Activated CD8-positive, alpha-beta memory T cell treated with anti-CD3 and anti-CD28 coated beads for 48 hours (primary cell): ENCODE results near the gene MAGEA12.
"Not testable (repeated sequence)": the region's sequence is repeated elsewhere in the genome, so short reads cannot be mapped to it uniquely, and the experiment has no call there.

Experiments used
- DNase-seq, 3 experiments: peaks; one replicate each; pipeline ENCODE4 v3.0.0-alpha.2; 2020; ENCODE audit warnings: low read depth in 2 of 3, low spot score in 2 of 3

Gene MAGEA12

GRCh38 chrX:152761582-152761981 lies 28.0 kb downstream of the MAGEA12 start:
- DNase-seq: not testable (repeated sequence)

- not testable (repeated sequence) for DNase-seq
These were observed 33.0 kb downstream of the MAGEA12 start for GRCh38 chrX:152766562-152766961.

GRCh38 chrX:152769549-152770289 lies 36.2 kb downstream of the MAGEA12 start, which contains the start of gene MAGEA6:
Gene MAGEA6, minus strand, starts transcription at chrX:152769689. Its CDS starts 2,039 bp downstream, at chrX:152767650.
- not testable (repeated sequence) for DNase-seq

GRCh38 chrX:152787062-152787461 lies 53.5 kb downstream of the MAGEA12 start:
- not testable (repeated sequence) for DNase-seq
